ENCODE data around the gene SF1.

- TF ChIP-seq CTCF (IDR thresholded peaks at IDR 0.05; ENCODE audit: low read length) (no peak), EZH2 (optimal IDR thresholded peaks at IDR 0.05; ENCODE audit: low read depth, low read length) (no peak), EZH2phosphoT487 (IDR thresholded peaks at IDR 0.05; ENCODE audit: low read length) (no peak)
Measured at GRCh38 chr11:64792482-64792881, 14.1 kb upstream of the SF1 start.

Measured in MM.1S (cell line).